GDM1 (cell line): ENCODE results near the gene FOXP3.

ENCODE experiments used
- DNase-seq: peaks from one replicate; lab custom pipeline; 2025; lab: John Stamatoyannopoulos, UW

The FOXP3 gene

GRCh38 chrX:49214416-49214815 lies 50.1 kb downstream of the FOXP3 start:
- no peak for DNase-seq

GRCh38 chrX:49212861-49213260 lies 51.6 kb downstream of the FOXP3 start:
- DNase-seq, result no peak

GRCh38 chrX:49212209-49212608 lies 52.3 kb downstream of the FOXP3 start:
- DNase-seq, result no peak

GRCh38 chrX:49211074-49211473 lies 53.4 kb downstream of the FOXP3 start:
- no peak for DNase-seq

GRCh38 chrX:49210406-49210805 lies 54.1 kb downstream of the FOXP3 start:
- no peak for DNase-seq

- DNase-seq, result no peak
Measured at GRCh38 chrX:49209434-49210251, 54.9 kb downstream of the FOXP3 start.

- DNase-seq, result no peak
Measured at GRCh38 chrX:49208399-49208798, 56.1 kb downstream of the FOXP3 start.

GRCh38 chrX:49206543-49206942 lies 58.0 kb downstream of the FOXP3 start:
- no peak for DNase-seq

- no peak for DNase-seq
Measured at GRCh38 chrX:49205443-49205842, 59.1 kb downstream of the FOXP3 start.

- no peak for DNase-seq
Measured at GRCh38 chrX:49204709-49205108, 59.8 kb downstream of the FOXP3 start.

- no peak for DNase-seq
Measured at GRCh38 chrX:49204017-49204416, 60.5 kb downstream of the FOXP3 start.

- DNase-seq, result no peak
Measured at GRCh38 chrX:49203536-49203935, 61.0 kb downstream of the FOXP3 start.

GRCh38 chrX:49202022-49202421 lies 62.5 kb downstream of the FOXP3 start:
- no peak for DNase-seq
